Measurements from ENCODE around the gene VSTM2B.
"Not testable (repeated sequence)": the region's sequence is repeated elsewhere in the genome, so short reads cannot be mapped to it uniquely, and the experiment has no call there.

Gene VSTM2B

GRCh38 chr19:29525901-29526729, at the start of gene VSTM2B:
Gene VSTM2B (plus strand): TSS chr19:29525994. CDS start chr19:29526584, 590 bp downstream.
- in situ Hi-C loops (cut with MboI; ENCODE audit: low sequenced_read_pairs): no loop called here

GRCh38 chr19:29476528-29476927, 49.3 kb upstream of the VSTM2B start:
- in situ Hi-C loops (cut with MboI; ENCODE audit: low sequenced_read_pairs): no loop called here

- in situ Hi-C loops (cut with MboI; ENCODE audit: low sequenced_read_pairs): no loop called here
These were observed 47.8 kb upstream of the VSTM2B start for GRCh38 chr19:29477831-29478577.

- in situ Hi-C loops (cut with MboI; ENCODE audit: low sequenced_read_pairs): no loop called here
These were observed 46.9 kb upstream of the VSTM2B start for GRCh38 chr19:29478578-29479565.

- in situ Hi-C loops (cut with MboI; ENCODE audit: low sequenced_read_pairs): no loop called here
These were observed 45.9 kb upstream of the VSTM2B start for GRCh38 chr19:29479941-29480340.

- in situ Hi-C loops (cut with MboI; ENCODE audit: low sequenced_read_pairs): no loop called here
These were observed 45.3 kb upstream of the VSTM2B start for GRCh38 chr19:29480507-29480906.

- in situ Hi-C loops (cut with MboI; ENCODE audit: low sequenced_read_pairs): no loop called here
These were observed 42.7 kb upstream of the VSTM2B start for GRCh38 chr19:29482855-29483640.

GRCh38 chr19:29483641-29483920, 42.2 kb upstream of the VSTM2B start:
- in situ Hi-C loops (cut with MboI; ENCODE audit: low sequenced_read_pairs): no loop called here

- in situ Hi-C loops (cut with MboI; ENCODE audit: low sequenced_read_pairs): no loop called here
These were observed 41.7 kb upstream of the VSTM2B start for GRCh38 chr19:29483944-29484581.

- in situ Hi-C loops (cut with MboI; ENCODE audit: low sequenced_read_pairs): no loop called here
These were observed 40.9 kb upstream of the VSTM2B start for GRCh38 chr19:29484876-29485275.

GRCh38 chr19:29485293-29485692, 40.5 kb upstream of the VSTM2B start:
- in situ Hi-C loops (cut with MboI; ENCODE audit: low sequenced_read_pairs): no loop called here

- in situ Hi-C loops (cut with MboI; ENCODE audit: low sequenced_read_pairs): not testable (repeated sequence)
These were observed 38.8 kb upstream of the VSTM2B start for GRCh38 chr19:29486961-29487360.

- in situ Hi-C loops (cut with MboI; ENCODE audit: low sequenced_read_pairs): no loop called here
These were observed 38.4 kb upstream of the VSTM2B start for GRCh38 chr19:29487432-29487831.

GRCh38 chr19:29488316-29488715, 37.5 kb upstream of the VSTM2B start:
- in situ Hi-C loops (cut with MboI; ENCODE audit: low sequenced_read_pairs): no loop called here

GRCh38 chr19:29489172-29489951, 36.4 kb upstream of the VSTM2B start:
- in situ Hi-C loops (cut with MboI; ENCODE audit: low sequenced_read_pairs): no loop called here

GRCh38 chr19:29491491-29491890, 34.3 kb upstream of the VSTM2B start:
- in situ Hi-C loops (cut with MboI; ENCODE audit: low sequenced_read_pairs): no loop called here

- in situ Hi-C loops (cut with MboI; ENCODE audit: low sequenced_read_pairs): no loop called here
These were observed 33.7 kb upstream of the VSTM2B start for GRCh38 chr19:29491995-29492577.

GRCh38 chr19:29492769-29493168, 33.0 kb upstream of the VSTM2B start:
- in situ Hi-C loops (cut with MboI; ENCODE audit: low sequenced_read_pairs): no loop called here

- in situ Hi-C loops (cut with MboI; ENCODE audit: low sequenced_read_pairs): no loop called here
These were observed 30.7 kb upstream of the VSTM2B start for GRCh38 chr19:29495091-29495490.

Measured in hTERT RPE-1 (cell line).